GM18511 (cell line): Measurements from ENCODE around the gene TMEM145.
A peak's percentile ranks its signal among the peaks of the same experiment; 100 is the strongest.

Experiments
- ATAC-seq: cut with Tn5 transposase; IDR thresholded peaks from one replicate; pipeline ENCODE4 v1.9.1; 2021; ENCODE audit warnings: mild to moderate bottlenecking, moderate library complexity; ENCODE audit not compliant: unreplicated experiment

The TMEM145 gene

GRCh38 chr19:42288881-42289555 lies 24.1 kb upstream of the TMEM145 start:
- no peak for ATAC-seq

- ATAC-seq: no peak
Observed at GRCh38 chr19:42289556-42290041, 23.5 kb upstream of the TMEM145 start.

GRCh38 chr19:42290136-42290522 lies 23.0 kb upstream of the TMEM145 start:
- no peak for ATAC-seq

GRCh38 chr19:42290523-42291434 lies 22.3 kb upstream of the TMEM145 start:
- ATAC-seq: no peak

GRCh38 chr19:42291435-42291810 lies 21.7 kb upstream of the TMEM145 start:
- no peak for ATAC-seq

- no peak for ATAC-seq
Observed at GRCh38 chr19:42292042-42292960, 20.8 kb upstream of the TMEM145 start.

GRCh38 chr19:42292963-42293362 lies 20.1 kb upstream of the TMEM145 start:
- no peak for ATAC-seq

GRCh38 chr19:42293540-42293939 lies 19.6 kb upstream of the TMEM145 start:
- no peak for ATAC-seq

- ATAC-seq: no peak
Observed at GRCh38 chr19:42293948-42294347, 19.2 kb upstream of the TMEM145 start.

- ATAC-seq: no peak
Observed at GRCh38 chr19:42294471-42295137, 18.5 kb upstream of the TMEM145 start.

- ATAC-seq: no peak
Observed at GRCh38 chr19:42295342-42295741, 17.8 kb upstream of the TMEM145 start.

GRCh38 chr19:42295831-42296525 lies 17.1 kb upstream of the TMEM145 start:
- no peak for ATAC-seq

- no peak for ATAC-seq
Observed at GRCh38 chr19:42297039-42297438, 16.1 kb upstream of the TMEM145 start.

- peak; percentile 31 for ATAC-seq
Observed at GRCh38 chr19:42301646-42302203, 11.4 kb upstream of the TMEM145 start, which contains the start of gene PRR19. Gene PRR19 (plus strand): TSS chr19:42302132. CDS start chr19:42309585, 7,453 bp downstream.

- ATAC-seq: no peak
Observed at GRCh38 chr19:42303101-42303464, 10.0 kb upstream of the TMEM145 start.

- ATAC-seq: no peak
Observed at GRCh38 chr19:42303876-42304275, 9.2 kb upstream of the TMEM145 start.

GRCh38 chr19:42306646-42307045 lies 6.5 kb upstream of the TMEM145 start:
- no peak for ATAC-seq

GRCh38 chr19:42309686-42310085 lies 3.4 kb upstream of the TMEM145 start:
- ATAC-seq: no peak

GRCh38 chr19:42311657-42312056 lies 1.5 kb upstream of the TMEM145 start:
- no peak for ATAC-seq
